DOHH2 (cell line): ENCODE data around the gene EXTL1.

Source experiments
- EZH2phosphoT487 ChIP-seq: fragments of 200-600 bp; sonication (generic); IDR thresholded peaks from 2 replicates; pipeline ENCODE4 v1.6.1; 2017; ENCODE audit warnings: borderline replicate concordance, mild to moderate bottlenecking, antibody characterized with exemption, low read length, moderate library complexity, mixed read lengths
- TF ChIP-seq, protein P1 (sequence below): fragments of 200-600 bp; sonication (generic); IDR thresholded peaks from one replicate; pipeline ENCODE4 v1.5.1; 2014; ENCODE audit warnings: antibody characterized with exemption, mild to moderate bottlenecking, low read depth, low read length; ENCODE audit not compliant: poor library complexity, severe bottlenecking

DNA sequence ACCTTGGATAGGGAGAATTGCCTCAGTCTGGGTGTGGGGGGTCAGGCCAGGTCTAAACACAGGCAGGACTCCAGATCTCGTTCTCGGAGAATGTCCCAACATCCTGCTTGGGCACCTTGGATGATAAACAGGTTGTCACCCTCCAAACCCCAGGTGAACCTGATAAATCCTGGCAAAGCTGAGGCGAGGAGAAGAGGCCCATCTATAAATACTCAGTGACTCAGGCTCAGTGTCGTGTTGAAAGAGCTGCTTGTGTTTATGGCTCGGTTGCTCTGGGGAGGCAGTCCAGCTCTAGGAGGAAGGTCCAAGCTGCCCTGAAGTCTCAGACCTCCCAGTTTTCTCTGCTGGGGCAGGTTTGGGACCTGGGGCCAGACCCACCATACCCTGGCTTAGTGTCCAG, 61.6 kb downstream of the EXTL1 start:
- TF ChIP-seq, protein P1, sequence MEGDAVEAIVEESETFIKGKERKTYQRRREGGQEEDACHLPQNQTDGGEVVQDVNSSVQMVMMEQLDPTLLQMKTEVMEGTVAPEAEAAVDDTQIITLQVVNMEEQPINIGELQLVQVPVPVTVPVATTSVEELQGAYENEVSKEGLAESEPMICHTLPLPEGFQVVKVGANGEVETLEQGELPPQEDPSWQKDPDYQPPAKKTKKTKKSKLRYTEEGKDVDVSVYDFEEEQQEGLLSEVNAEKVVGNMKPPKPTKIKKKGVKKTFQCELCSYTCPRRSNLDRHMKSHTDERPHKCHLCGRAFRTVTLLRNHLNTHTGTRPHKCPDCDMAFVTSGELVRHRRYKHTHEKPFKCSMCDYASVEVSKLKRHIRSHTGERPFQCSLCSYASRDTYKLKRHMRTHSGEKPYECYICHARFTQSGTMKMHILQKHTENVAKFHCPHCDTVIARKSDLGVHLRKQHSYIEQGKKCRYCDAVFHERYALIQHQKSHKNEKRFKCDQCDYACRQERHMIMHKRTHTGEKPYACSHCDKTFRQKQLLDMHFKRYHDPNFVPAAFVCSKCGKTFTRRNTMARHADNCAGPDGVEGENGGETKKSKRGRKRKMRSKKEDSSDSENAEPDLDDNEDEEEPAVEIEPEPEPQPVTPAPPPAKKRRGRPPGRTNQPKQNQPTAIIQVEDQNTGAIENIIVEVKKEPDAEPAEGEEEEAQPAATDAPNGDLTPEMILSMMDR, result no peak
- no peak for TF ChIP-seq EZH2phosphoT487
